Measurements from ENCODE around the gene IDUA. TPM values are rescaled to one million over a fixed set of nuclear protein-coding genes. Genes with fewer than 3 reads are reported as not detected.

Gene IDUA
- total and polyA plus RNA-seq, 7 donors = 1.2 to 15.2 (median 7.3) TPM

GRCh38 chr4:993111-994029, 6.5 kb downstream of the IDUA start, which contains the start of gene SLC26A1:
TSS of gene SLC26A1 (minus strand) at chr4:993404. CDS start at chr4:991703, 1,701 bp downstream.
- peaks cover 20 to 25% (median 23%) of the 10 kb centered on the region in 3 donors for H3K27me3 ChIP-seq
- no peak within 1 kb of the TSS for H3K27ac ChIP-seq
- intact Hi-C loops (cut with DNase I) = no loop called here
- peaks cover 0 to 13% (median 0%) of the 10 kb centered on the region in 4 donors for H3K36me3 ChIP-seq
- TF ChIP-seq POLR2A (IDR thresholded peaks at IDR 0.05) (no peak), EP300 (IDR thresholded peaks at IDR 0.05) (no peak), POLR2AphosphoS5 (IDR thresholded peaks at IDR 0.05) (no peak), CTCF (IDR thresholded peaks at IDR 0.05) (no peak)
- DNase-seq = no peak
- H3K9me3 ChIP-seq = no peaks in the 10 kb centered on the region
- 22 to 73% methylated on average over 37 of the region's 37 CpGs for WGBS, 2 donors
- peaks cover 0 to 16% (median 14%) of the 10 kb centered on the region in 4 donors for H3K4me1 ChIP-seq
- no peak within 1 kb of the TSS for H3K4me3 ChIP-seq

GRCh38 chr4:995311-996026, 8.6 kb downstream of the IDUA start:
- H3K27ac ChIP-seq = no peak overlapping the region
- intact Hi-C loops (cut with DNase I) = no loop called here
- no peak overlapping the region for H3K4me3 ChIP-seq
- peaks cover 0 to 15% (median 14%) of the 10 kb centered on the region in 4 donors for H3K4me1 ChIP-seq
- TF ChIP-seq POLR2AphosphoS5 (IDR thresholded peaks at IDR 0.05) = no peak
- TF ChIP-seq EP300 (IDR thresholded peaks at IDR 0.05) = no peak
- no peak for TF ChIP-seq POLR2A (IDR thresholded peaks at IDR 0.05)
- no peak for TF ChIP-seq CTCF (IDR thresholded peaks at IDR 0.05)
- H3K36me3 ChIP-seq = peaks cover 0 to 3% (median 0%) of the 10 kb centered on the region in 4 donors
- H3K9me3 ChIP-seq = no peaks in the 10 kb centered on the region
- peaks cover 21 to 44% (median 32%) of the 10 kb centered on the region in 3 donors for H3K27me3 ChIP-seq
- no peak for DNase-seq
- 89 to 90% methylated on average over 23 of the region's 23 CpGs for WGBS, 2 donors

GRCh38 chr4:996030-996996, 9.5 kb downstream of the IDUA start:
- intact Hi-C loops (cut with DNase I) = no loop called here
- WGBS, 2 donors = 58 to 68% methylated on average over 15 of the region's 15 CpGs
- H3K27me3 ChIP-seq = peaks cover 29 to 53% (median 40%) of the 10 kb centered on the region in 3 donors

More at GRCh38 chr4:996030-996996, 9.5 kb downstream of the IDUA start:
- no peak overlapping the region for H3K4me3 ChIP-seq
- no peak overlapping the region for H3K27ac ChIP-seq
- no peaks in the 10 kb centered on the region for H3K36me3 ChIP-seq
- peaks cover 0 to 15% (median 14%) of the 10 kb centered on the region in 4 donors for H3K4me1 ChIP-seq
- DNase-seq = no peak
- H3K9me3 ChIP-seq = no peaks in the 10 kb centered on the region
- no peak for TF ChIP-seq CTCF (IDR thresholded peaks at IDR 0.05)
- no peak for TF ChIP-seq POLR2A (IDR thresholded peaks at IDR 0.05)
- TF ChIP-seq EP300 (IDR thresholded peaks at IDR 0.05) = no peak
- no peak for TF ChIP-seq POLR2AphosphoS5 (IDR thresholded peaks at IDR 0.05)
